8988T (cell line): ENCODE data around the gene PGM1.

Experiments
- DNase-seq: peaks from one replicate; pipeline ENCODE4 v3.0.0; 2011

Gene PGM1

GRCh38 chr1:63601463-63601862, 8.3 kb downstream of the PGM1 start:
- no peak for DNase-seq

DNA sequence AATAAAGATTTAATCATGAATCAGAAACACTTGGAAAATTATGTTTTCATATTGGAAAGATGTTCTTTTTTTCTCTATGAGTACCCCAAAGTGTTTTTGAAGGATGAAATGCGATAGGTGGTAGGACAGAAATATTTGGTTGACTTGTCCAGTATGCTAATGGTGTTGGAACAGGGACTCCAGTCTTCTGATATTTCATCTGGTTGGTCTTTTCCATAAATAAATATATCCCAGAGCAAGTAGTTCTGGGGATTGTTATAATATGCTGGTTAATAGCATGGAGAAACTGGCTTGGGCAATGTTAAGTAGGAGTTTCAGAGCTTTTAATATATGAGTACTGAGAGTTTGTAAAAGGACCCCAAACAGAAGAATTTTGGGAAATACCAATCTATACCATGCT, 8.7 kb downstream of the PGM1 start:
- no peak for DNase-seq

DNA sequence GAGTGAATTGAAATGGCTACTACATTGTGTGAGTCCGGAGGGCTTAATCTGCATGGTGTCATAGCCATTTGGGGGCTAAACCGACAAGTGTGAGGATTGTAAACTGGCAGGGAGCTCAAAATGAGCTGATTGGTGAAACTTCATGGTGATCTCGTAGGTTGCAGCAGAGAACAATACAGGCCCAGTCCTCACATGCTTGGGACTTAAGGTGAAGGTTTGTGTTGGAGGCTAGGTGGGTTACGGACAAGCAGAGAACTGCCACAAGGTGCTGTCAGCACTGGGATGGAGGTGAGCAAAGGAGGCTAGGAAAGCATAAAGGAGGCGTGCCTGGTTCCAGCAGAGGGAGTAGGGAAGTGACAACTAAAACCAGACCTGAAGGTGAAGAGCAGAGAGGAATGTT, 9.4 kb downstream of the PGM1 start:
- DNase-seq, result no peak

DNA sequence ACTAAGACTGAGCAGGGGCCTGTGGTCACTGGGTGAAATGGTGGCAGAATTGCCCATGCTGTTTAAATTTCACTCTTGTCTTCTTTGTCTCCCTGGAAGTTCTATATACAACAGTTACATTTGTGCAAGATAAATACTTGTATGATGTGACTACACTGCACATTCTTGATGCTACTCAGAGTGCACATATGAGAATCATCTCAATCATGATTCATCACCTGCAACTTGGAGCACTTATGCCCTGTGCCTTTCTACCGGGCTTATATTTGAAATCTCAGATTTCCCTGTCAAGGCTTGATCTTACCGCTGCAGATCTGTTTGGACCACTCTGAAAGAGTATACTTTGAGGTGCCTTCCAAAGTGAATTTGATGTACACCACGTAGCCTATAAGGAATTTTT, 10.6 kb downstream of the PGM1 start:
- DNase-seq, result no peak

DNA sequence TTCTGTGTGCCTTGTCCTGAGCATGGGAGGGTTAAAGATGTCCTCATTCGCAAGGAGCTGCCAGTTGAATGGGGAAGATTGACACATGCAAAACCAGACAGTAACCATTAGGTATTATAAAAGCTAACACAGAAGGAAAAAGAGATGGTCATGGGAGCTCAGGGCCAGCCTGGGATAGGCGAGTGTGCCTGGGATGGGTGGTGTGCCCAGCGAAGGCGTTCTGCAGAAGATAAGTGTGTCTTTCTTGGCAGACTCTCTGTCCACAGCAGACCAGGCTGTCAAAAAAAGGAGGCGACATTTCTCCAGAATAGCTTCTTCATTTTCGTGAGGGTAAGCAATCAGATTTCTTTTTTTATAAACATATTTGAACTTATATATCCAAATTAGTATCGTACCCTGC, 14.1 kb downstream of the PGM1 start:
- DNase-seq, result no peak

DNA sequence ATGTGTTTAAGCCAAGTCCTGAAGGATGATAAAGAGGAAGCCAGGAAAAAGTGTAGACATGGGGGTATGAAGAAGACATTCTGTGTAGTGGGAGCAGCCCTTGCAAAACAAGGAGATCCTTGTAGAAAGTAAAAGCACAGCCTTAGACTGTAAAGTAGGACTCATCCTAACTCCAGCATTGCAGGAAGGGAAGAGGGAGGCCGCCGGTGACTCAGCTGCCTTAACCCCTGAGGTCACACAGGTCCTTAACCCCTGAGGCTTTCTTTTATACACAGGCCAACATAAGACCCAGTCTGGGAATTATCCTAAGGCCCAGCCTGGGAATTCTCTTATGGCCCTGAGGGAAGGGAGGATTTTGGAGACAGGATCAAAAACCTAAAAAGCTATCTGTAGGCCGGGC, 18.0 kb downstream of the PGM1 start:
- DNase-seq, result no peak

GRCh38 chr1:63612564-63612963, 19.4 kb downstream of the PGM1 start:
- DNase-seq, result no peak

DNA sequence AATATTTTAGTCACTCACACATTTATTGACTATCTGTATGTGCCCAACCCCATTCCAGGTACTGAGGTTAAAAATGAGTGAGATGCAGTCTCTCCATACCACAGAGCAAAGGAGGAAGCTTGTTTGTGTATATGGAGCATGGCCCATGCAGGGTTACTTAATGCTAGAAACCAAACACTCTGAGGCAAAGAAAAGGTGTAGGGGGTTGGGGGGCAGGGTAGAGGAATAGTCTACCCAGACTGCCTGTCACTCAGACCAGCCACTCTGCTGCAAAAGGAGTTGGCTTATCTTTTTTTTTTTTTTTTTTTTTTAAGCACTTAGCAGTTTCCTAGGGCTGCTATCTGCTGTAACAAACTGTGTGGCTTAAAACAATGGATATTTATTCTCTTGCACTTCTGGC, 19.8 kb downstream of the PGM1 start:
- DNase-seq, result no peak

DNA sequence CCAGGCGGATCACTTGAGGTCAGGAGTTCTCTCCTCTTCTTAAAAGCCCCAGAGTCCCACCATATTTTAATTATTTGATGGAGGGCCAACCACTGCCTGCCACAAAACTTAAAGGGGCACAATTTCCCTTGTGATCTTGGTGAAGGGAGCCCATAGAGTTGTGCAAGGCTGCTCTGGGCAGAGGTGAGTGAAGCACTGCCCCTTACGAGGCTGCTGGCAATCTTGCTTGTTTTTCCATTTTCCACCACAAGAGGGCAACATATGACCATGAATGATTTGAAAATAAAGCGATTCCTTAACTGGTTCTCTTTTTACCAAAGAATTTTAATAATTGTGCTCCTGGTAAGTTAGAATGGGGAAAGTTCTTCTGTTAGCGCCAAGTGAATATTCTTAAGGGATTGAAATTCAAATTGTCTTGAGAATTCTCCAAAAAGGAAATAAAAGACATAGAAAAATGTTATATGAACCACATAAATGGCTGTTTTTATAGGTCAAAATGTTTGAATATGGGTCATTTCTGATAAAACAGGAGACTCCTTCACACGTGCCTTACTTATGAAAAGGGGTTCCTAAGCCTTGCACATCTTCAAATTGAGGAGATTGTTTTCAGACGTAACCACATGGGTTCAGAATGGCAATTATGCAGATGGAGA, 22.7 kb downstream of the PGM1 start:
- peak; percentile 10 for DNase-seq

- no peak for DNase-seq
Observed at GRCh38 chr1:63617450-63617849, 24.2 kb downstream of the PGM1 start.

- DNase-seq, result no peak
Observed at GRCh38 chr1:63618011-63618410, 24.8 kb downstream of the PGM1 start.

GRCh38 chr1:63619558-63619957, 26.3 kb downstream of the PGM1 start:
- DNase-seq, result no peak

- no peak for DNase-seq
Observed at GRCh38 chr1:63620671-63621070, 27.5 kb downstream of the PGM1 start.

- no peak for DNase-seq
Observed at GRCh38 chr1:63621075-63621474, 27.9 kb downstream of the PGM1 start.

DNA sequence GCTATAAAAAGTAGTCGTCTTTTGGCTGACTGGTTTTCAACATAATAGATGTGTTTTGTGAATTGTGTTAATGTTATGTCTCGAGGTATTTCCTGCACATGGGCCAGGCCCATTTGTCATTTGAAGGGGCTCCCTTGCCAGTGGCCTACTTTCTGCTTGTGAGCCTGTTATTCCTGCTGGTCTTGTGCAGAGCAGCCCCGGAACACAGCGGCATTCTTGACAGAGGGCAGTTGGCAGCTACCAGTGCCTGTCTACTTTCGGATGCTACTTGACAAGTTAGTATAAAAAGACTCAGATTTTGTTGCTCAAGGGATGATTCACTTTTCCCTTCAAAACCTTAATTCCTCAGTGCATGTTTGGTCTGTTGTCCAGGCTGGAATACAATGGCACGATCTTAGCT, 28.5 kb downstream of the PGM1 start:
- no peak for DNase-seq

GRCh38 chr1:63622849-63623566, 29.8 kb downstream of the PGM1 start:
- no peak for DNase-seq

- DNase-seq, result no peak
Observed at GRCh38 chr1:63623952-63624351, 30.7 kb downstream of the PGM1 start.

DNA sequence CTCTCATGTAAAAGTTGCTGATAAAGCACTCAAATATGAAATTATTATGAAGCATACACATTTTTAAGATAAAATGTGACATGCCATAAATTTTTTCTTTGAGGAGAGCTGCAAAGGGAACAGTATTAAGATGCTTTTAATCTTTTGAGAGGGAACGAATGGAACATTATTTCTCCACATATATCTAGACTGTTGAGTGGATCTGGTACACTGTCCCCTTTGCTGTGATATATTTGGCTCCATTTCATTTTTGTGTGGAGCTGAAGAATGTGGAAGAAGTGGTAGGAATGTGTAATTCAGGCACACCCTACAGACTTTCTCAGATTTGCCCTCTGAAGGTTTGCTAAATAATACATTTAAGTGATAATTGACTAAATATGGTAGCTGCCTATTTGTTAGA, 31.7 kb downstream of the PGM1 start:
- DNase-seq, result no peak

DNA sequence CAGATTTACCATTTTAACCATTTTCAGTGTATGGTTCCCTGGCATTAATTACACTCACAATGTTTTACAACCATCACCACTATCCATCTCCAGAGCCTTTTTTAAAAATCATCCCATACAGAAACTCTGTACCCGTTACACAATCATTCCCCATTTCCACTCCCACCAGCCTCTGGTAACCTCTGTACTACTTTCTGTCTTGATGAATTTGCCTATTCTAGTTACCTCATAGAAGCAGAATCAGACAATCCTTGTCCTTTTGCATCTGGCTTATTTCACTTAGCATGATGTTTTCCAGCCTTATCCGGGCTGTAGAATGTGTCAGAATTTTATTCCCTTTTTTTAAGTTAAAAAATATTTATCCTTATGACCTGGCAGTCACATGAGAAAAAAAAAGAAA, 33.0 kb downstream of the PGM1 start:
- DNase-seq, result no peak

GRCh38 chr1:63628607-63629006, 35.4 kb downstream of the PGM1 start:
- no peak for DNase-seq

- DNase-seq, result no peak
Observed at GRCh38 chr1:63630238-63630637, 37.0 kb downstream of the PGM1 start.

- DNase-seq, result no peak
Observed at GRCh38 chr1:63630666-63631065, 37.5 kb downstream of the PGM1 start.

GRCh38 chr1:63632110-63632509, 38.9 kb downstream of the PGM1 start:
- DNase-seq, result no peak

- no peak for DNase-seq
Observed at GRCh38 chr1:63633281-63633680, 40.1 kb downstream of the PGM1 start.

DNA sequence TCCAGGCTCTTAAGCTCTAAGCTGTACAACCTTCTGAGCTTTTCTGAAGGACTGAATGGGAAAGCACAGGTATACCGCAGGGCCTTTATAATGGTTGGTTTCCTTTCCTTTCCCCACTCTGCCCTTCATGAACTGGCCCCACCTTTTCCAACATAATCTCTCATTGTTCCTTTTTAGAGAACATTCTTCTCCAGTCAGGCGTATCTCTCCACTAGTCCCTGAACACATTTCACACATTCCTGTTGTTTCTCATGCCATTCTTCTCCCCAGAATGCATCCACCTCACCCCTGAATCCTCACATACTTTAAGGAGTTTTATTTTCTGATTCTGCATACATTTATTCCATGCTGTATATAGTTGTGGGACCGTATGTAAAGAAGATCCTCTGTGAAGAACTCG, 41.3 kb downstream of the PGM1 start:
- DNase-seq, result no peak
